CD14-positive monocyte (primary cell): Measurements from ENCODE around the gene XIRP1. TPM values are rescaled to one million over a fixed set of nuclear protein-coding genes. Genes with fewer than 3 reads are reported as not detected.
A peak's percentile ranks its signal among the peaks of the same experiment; 100 is the strongest.

ENCODE experiments used
- DNase-seq, 3 donors: peaks; one replicate each; pipeline ENCODE4 v3.0.0-alpha.2; 2011 to 2022
- H2AFZ ChIP-seq: 2 replicates; pipeline ENCODE4 v1.6.0; 2012; ENCODE audit warnings: mild to moderate bottlenecking, low read depth, low read length, inconsistent platforms; ENCODE audit not compliant: insufficient read depth, poor library complexity, severe bottlenecking
- H3K27ac ChIP-seq, 2 donors: 1 replicate in 1 of 2; 2 replicates in 1 of 2; pipeline ENCODE4 v1.5.1; 2012 to 2013; ENCODE audit warnings: low read length in 2 of 2, control low read depth in 1 of 2, inconsistent platforms in 1 of 2, low read depth in 1 of 2, mild to moderate bottlenecking in 1 of 2
- H3K27me3 ChIP-seq, 2 donors: one replicate each; pipeline versions ENCODE4 v1.6.0 to v1.6.1; 2011 to 2013; ENCODE audit warnings: low read length in 2 of 2; ENCODE audit not compliant: control insufficient read depth in 2 of 2, insufficient read depth in 2 of 2
- H3K36me3 ChIP-seq, 2 donors: replicated peaks in 1 of 2; 1 replicate in 1 of 2; 2 replicates in 1 of 2; pipeline versions ENCODE4 v1.5.1 to v1.6.1; 2012 to 2013; ENCODE audit warnings: low read length in 2 of 2, control low read depth in 1 of 2, inconsistent platforms in 1 of 2, mild to moderate bottlenecking in 1 of 2; ENCODE audit not compliant: insufficient read depth in 2 of 2, control insufficient read depth in 1 of 2
- H3K4me1 ChIP-seq, 2 donors: 1 replicate in 1 of 2; 2 replicates in 1 of 2; pipeline versions ENCODE4 v1.5.1 to v1.6.1; 2012 to 2013; ENCODE audit warnings: low read length in 2 of 2, control low read depth in 1 of 2, inconsistent platforms in 1 of 2, mild to moderate bottlenecking in 1 of 2, moderate library complexity in 1 of 2; ENCODE audit not compliant: insufficient read depth in 2 of 2, control insufficient read depth in 1 of 2
- H3K4me2 ChIP-seq: replicated peaks from 2 replicates; pipeline ENCODE3; 2012; ENCODE audit warnings: low read length, moderate library complexity, mild to moderate bottlenecking; ENCODE audit not compliant: poor library complexity, severe bottlenecking; ENCODE audit errors: extremely low read depth
- H3K4me3 ChIP-seq, 3 experiments: fragments of 200-600 bp in 1 of 3; sonication (generic) in 1 of 3; replicated peaks in 1 of 3; 1 replicate in 2 of 3; 2 replicates in 1 of 3; pipeline ENCODE4 v1.5.1; 2011 to 2013; ENCODE audit warnings: low read length in 3 of 3, mild to moderate bottlenecking in 3 of 3, control low read depth in 2 of 3, low read depth in 2 of 3, inconsistent platforms in 1 of 3, moderate library complexity in 1 of 3
- H3K79me2 ChIP-seq: 2 replicates; pipeline ENCODE4 v1.6.0; 2012; ENCODE audit warnings: mild to moderate bottlenecking, control low read depth, inconsistent platforms, low read length, moderate library complexity; ENCODE audit not compliant: insufficient read depth
- H3K9ac ChIP-seq: 2 replicates; pipeline ENCODE4 v1.6.0; 2017; ENCODE audit warnings: low read length, mild to moderate bottlenecking; ENCODE audit not compliant: insufficient read depth, poor library complexity, severe bottlenecking
- H3K9me3 ChIP-seq, 2 donors: replicated peaks in 1 of 2; 1 replicate in 1 of 2; 2 replicates in 1 of 2; pipeline versions ENCODE4 v1.5.1 to v1.6.1; 2012 to 2013; ENCODE audit warnings: low read length in 2 of 2, control low read depth in 1 of 2; ENCODE audit not compliant: control insufficient read depth in 1 of 2, insufficient read depth in 1 of 2
- H4K20me1 ChIP-seq: 2 replicates; pipeline ENCODE4 v1.6.0; 2012; ENCODE audit warnings: mild to moderate bottlenecking, low read length, control low read depth, moderate library complexity; ENCODE audit not compliant: insufficient read depth
- H3K27ac Mint-ChIP-seq, 7 donors: one replicate each; pipeline ENCODE4 v1.8.0; 2020; ENCODE audit warnings: mild to moderate bottlenecking in 7 of 7, mixed read lengths in 7 of 7, moderate library complexity in 6 of 7, inconsistent platforms in 2 of 7
- H3K27me3 Mint-ChIP-seq, 3 donors: one replicate each; pipeline ENCODE4 v1.8.0; 2021 to 2022; ENCODE audit warnings: low read depth in 3 of 3, mild to moderate bottlenecking in 3 of 3, mixed read lengths in 3 of 3, moderate library complexity in 3 of 3, inconsistent platforms in 1 of 3
- H3K36me3 Mint-ChIP-seq, 2 donors: one replicate each; pipeline ENCODE4 v1.8.0; 2020; ENCODE audit warnings: mixed read lengths in 2 of 2, inconsistent platforms in 1 of 2, mild to moderate bottlenecking in 1 of 2
- H3K4me1 Mint-ChIP-seq: one replicate; pipeline ENCODE4 v1.8.0; 2020; ENCODE audit warnings: mild to moderate bottlenecking, mixed read lengths
- H3K4me3 Mint-ChIP-seq, 2 donors: one replicate each; pipeline ENCODE4 v1.8.0; 2020; ENCODE audit warnings: mild to moderate bottlenecking in 2 of 2, mixed read lengths in 2 of 2, moderate library complexity in 1 of 2
- H3K9me3 Mint-ChIP-seq, 7 donors: one replicate each; pipeline ENCODE4 v1.8.0; 2020 to 2022; ENCODE audit warnings: mixed read lengths in 7 of 7, mild to moderate bottlenecking in 6 of 7, moderate library complexity in 6 of 7, inconsistent platforms in 2 of 7
- whole genome bisulfite sequencing: methylation state at CpG from one replicate; pipeline ENCODE4 v1.1.5; 2013; ENCODE audit warnings: missing lambda C conversion rate; ENCODE audit not compliant: insufficient coverage; 5-methylcytosine and 5-hydroxymethylcytosine counted together
- intact Hi-C, 2 donors: fragments of 100-400 bp; cut with micrococcal nuclease; formaldehyde crosslinking; loops; one replicate each; pipeline versions ENCODE4 v1.15.0 to v1.15.1; 2023
- polyA plus RNA-seq, 3 donors: library from polyadenylated mRNA; depleted of rRNA in 1 of 3; unstranded in 2 of 3; stranded (reverse) in 1 of 3; fragments of 300-500 nt in 2 of 3; fragments of >200 nt in 1 of 3; fragmentation: Illumina TruSeq in 2 of 3; gene quantifications; 1 replicate in 2 of 3; 2 replicates in 1 of 3; pipeline ENCODE4 v1.2.3, GENCODE V29; 2012 to 2021
- TF ChIP-seq, protein P1 (sequence below): fragments of 200-600 bp; IDR thresholded peaks from one replicate; pipeline ENCODE4 v1.8.0; 2022; ENCODE audit warnings: antibody characterized with exemption, mild to moderate bottlenecking

XIRP1 gene
- polyA plus RNA-seq, 3 donors: not detected

DNA sequence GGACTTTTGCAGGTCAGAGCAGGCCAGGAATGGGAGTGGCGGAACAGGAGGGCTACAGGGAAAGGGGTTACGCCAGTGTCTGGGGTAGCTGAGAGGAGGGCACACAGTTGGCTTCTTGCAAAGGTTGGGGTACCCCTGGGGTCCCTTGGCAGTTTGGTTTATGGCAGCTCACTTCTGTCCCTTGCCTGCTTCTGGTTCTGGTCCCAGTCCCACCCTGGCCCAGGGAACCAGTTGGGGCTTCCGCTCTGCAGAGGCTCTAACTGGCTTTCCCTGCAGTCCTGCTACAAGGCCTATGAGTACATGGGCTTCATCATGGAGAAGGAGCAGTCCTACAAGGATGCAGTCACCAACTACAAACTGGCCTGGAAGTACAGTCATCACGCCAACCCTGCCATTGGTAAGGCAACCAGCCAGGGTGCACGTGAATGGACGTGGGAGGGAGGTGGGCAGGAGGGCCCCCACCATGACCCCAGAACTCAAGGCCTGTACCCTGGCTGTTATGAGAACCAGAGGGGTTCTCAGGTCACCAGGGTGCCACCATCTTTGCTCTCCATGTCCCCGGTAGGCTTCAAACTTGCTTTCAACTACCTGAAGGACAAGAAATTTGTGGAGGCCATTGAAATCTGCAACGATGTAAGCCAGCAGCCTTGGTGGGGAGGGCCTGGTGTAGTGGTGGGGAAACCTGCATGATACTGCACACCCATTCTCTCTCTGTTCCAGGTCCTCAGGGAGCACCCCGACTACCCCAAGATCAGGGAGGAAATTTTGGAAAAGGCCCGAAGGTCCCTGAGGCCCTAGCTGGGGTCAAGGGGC, 54.2 kb downstream of the XIRP1 start:
- peaks cover 57% of the 10 kb centered on the region for H4K20me1 ChIP-seq
- no peak overlapping the region for H3K27ac ChIP-seq
- H3K36me3 Mint-ChIP-seq: peaks cover 29 to 52% of the 10 kb centered on the region in 2 donors
- no peak overlapping the region for H3K4me2 ChIP-seq
- peak in 1 of 3 donors; percentile 29 for DNase-seq
- peaks cover 38% of the 10 kb centered on the region for H3K4me1 Mint-ChIP-seq
- peaks cover 12 to 28% of the 10 kb centered on the region in 2 donors for H3K36me3 ChIP-seq
- no peaks in the 10 kb centered on the region for H3K79me2 ChIP-seq
- H3K9me3 ChIP-seq: no peaks in the 10 kb centered on the region
- peaks cover 30 to 37% of the 10 kb centered on the region in 2 donors for H3K4me1 ChIP-seq
- TF ChIP-seq, protein P1, sequence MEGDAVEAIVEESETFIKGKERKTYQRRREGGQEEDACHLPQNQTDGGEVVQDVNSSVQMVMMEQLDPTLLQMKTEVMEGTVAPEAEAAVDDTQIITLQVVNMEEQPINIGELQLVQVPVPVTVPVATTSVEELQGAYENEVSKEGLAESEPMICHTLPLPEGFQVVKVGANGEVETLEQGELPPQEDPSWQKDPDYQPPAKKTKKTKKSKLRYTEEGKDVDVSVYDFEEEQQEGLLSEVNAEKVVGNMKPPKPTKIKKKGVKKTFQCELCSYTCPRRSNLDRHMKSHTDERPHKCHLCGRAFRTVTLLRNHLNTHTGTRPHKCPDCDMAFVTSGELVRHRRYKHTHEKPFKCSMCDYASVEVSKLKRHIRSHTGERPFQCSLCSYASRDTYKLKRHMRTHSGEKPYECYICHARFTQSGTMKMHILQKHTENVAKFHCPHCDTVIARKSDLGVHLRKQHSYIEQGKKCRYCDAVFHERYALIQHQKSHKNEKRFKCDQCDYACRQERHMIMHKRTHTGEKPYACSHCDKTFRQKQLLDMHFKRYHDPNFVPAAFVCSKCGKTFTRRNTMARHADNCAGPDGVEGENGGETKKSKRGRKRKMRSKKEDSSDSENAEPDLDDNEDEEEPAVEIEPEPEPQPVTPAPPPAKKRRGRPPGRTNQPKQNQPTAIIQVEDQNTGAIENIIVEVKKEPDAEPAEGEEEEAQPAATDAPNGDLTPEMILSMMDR: no peak
- no peak overlapping the region for H2AFZ ChIP-seq
- intact Hi-C loops: no loop called here
- H3K4me3 ChIP-seq: no peak overlapping the region
- H3K27me3 Mint-ChIP-seq: peaks cover 0 to 2% (median 1%) of the 10 kb centered on the region in 3 donors
- H3K27me3 ChIP-seq: no peaks in the 10 kb centered on the region
- peak overlapping the region in 4 of 7 donors; percentile 11 to 85 (median 64) for H3K27ac Mint-ChIP-seq
- peaks cover 0 to 3% (median 0%) of the 10 kb centered on the region in 7 donors for H3K9me3 Mint-ChIP-seq
- 99% methylated on average over 7 of the region's 10 CpGs for WGBS
- H3K4me3 Mint-ChIP-seq: no peak overlapping the region
- no peak overlapping the region for H3K9ac ChIP-seq

DNA sequence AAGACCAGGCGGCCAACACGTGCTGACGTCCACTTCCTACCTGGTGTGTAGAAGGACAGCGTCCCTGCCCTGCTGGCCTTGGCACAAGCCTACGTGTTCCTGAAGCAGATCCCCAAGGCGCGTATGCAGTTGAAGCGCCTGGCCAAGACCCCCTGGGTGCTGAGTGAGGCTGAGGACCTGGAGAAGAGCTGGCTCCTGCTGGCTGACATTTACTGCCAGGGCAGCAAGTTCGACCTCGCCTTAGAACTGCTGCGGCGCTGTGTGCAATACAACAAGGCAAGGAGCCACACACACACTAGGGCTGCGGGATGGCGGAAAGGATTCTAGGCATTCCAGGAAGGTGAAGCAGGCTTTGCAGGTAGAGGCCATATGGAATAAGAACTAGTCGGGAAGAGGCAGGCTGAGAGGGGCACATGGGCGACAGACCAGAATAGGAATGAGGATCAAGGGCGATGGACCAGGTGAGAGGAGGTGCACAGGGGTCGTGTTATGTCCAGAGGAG, 54.9 kb downstream of the XIRP1 start:
- no peak overlapping the region for H2AFZ ChIP-seq
- TF ChIP-seq, protein P1: no peak
- Mint-ChIP-seq H3K27ac (peak overlapping the region in 2 of 7 donors; percentile 11 to 31), H3K4me3 (no peak overlapping the region), H3K27me3 (peaks cover 0 to 2% (median 1%) of the 10 kb centered on the region in 3 donors), H3K36me3 (peaks cover 22 to 45% of the 10 kb centered on the region in 2 donors), H3K9me3 (peaks cover 0 to 3% (median 0%) of the 10 kb centered on the region in 7 donors), H3K4me1 (peaks cover 31% of the 10 kb centered on the region)
- H3K27me3 ChIP-seq: no peaks in the 10 kb centered on the region
- H3K79me2 ChIP-seq: no peaks in the 10 kb centered on the region
- no peak overlapping the region for H3K4me3 ChIP-seq
- 98% methylated on average over 16 of the region's 18 CpGs for WGBS
- H3K9ac ChIP-seq: no peak overlapping the region
- peaks cover 5 to 21% of the 10 kb centered on the region in 2 donors for H3K36me3 ChIP-seq
- H3K27ac ChIP-seq: no peak overlapping the region
- no peaks in the 10 kb centered on the region for H3K9me3 ChIP-seq
- H3K4me1 ChIP-seq: peaks cover 27 to 30% of the 10 kb centered on the region in 2 donors
- intact Hi-C loops: no loop called here
- no peak overlapping the region for H3K4me2 ChIP-seq
- peak in 1 of 3 donors; percentile 25 for DNase-seq
- peaks cover 50% of the 10 kb centered on the region for H4K20me1 ChIP-seq
